Measurements from ENCODE around the gene CREB3L2. TPM values are rescaled to one million over a fixed set of nuclear protein-coding genes. Genes with fewer than 3 reads are reported as not detected.

Gene CREB3L2
- total RNA-seq, 1 donor from 2014 or later: 50.6 TPM

GRCh38 chr7:137862358-137862757 lies 139.5 kb downstream of the CREB3L2 start:
- no peak for DNase-seq (ENCODE audit: low spot score)
- peaks cover 2% of the 10 kb centered on the region for H3K4me1 Mint-ChIP-seq (ENCODE audit: unreplicated experiment)
- H3K4me3 Mint-ChIP-seq (ENCODE audit: unreplicated experiment): no peak overlapping the region
- no peak overlapping the region for H3K27ac Mint-ChIP-seq (ENCODE audit: unreplicated experiment)
- peaks cover 14% of the 10 kb centered on the region for H3K36me3 Mint-ChIP-seq (ENCODE audit: low read depth, unreplicated experiment)
- no peak for TF ChIP-seq CTCF (IDR thresholded peaks at IDR 0.05; ENCODE audit: unreplicated experiment)
- no peaks in the 10 kb centered on the region for H3K9me3 Mint-ChIP-seq (ENCODE audit: unreplicated experiment)
- H3K27me3 Mint-ChIP-seq (ENCODE audit: unreplicated experiment): no peaks in the 10 kb centered on the region

GRCh38 chr7:137860542-137860941 lies 141.3 kb downstream of the CREB3L2 start:
- no peak overlapping the region for H3K27ac Mint-ChIP-seq (ENCODE audit: unreplicated experiment)
- H3K4me3 Mint-ChIP-seq (ENCODE audit: unreplicated experiment): no peak overlapping the region
- TF ChIP-seq CTCF (IDR thresholded peaks at IDR 0.05; ENCODE audit: unreplicated experiment): no peak
- H3K36me3 Mint-ChIP-seq (ENCODE audit: low read depth, unreplicated experiment): peaks cover 3% of the 10 kb centered on the region
- DNase-seq (ENCODE audit: low spot score): no peak
- no peaks in the 10 kb centered on the region for H3K9me3 Mint-ChIP-seq (ENCODE audit: unreplicated experiment)
- H3K27me3 Mint-ChIP-seq (ENCODE audit: unreplicated experiment): no peaks in the 10 kb centered on the region
- peaks cover 2% of the 10 kb centered on the region for H3K4me1 Mint-ChIP-seq (ENCODE audit: unreplicated experiment)

GRCh38 chr7:137853053-137853452 lies 148.8 kb downstream of the CREB3L2 start:
- Mint-ChIP-seq H3K27me3 (ENCODE audit: unreplicated experiment) (peaks cover 2% of the 10 kb centered on the region), H3K36me3 (ENCODE audit: low read depth, unreplicated experiment) (no peaks in the 10 kb centered on the region), H3K4me3 (ENCODE audit: unreplicated experiment) (no peak overlapping the region), H3K27ac (ENCODE audit: unreplicated experiment) (no peak overlapping the region), H3K4me1 (ENCODE audit: unreplicated experiment) (no peaks in the 10 kb centered on the region), H3K9me3 (ENCODE audit: unreplicated experiment) (no peaks in the 10 kb centered on the region)
- DNase-seq (ENCODE audit: low spot score): no peak
- TF ChIP-seq CTCF (IDR thresholded peaks at IDR 0.05; ENCODE audit: unreplicated experiment): no peak

- Mint-ChIP-seq H3K27me3 (ENCODE audit: unreplicated experiment) (peaks cover 7% of the 10 kb centered on the region), H3K9me3 (ENCODE audit: unreplicated experiment) (no peaks in the 10 kb centered on the region), H3K27ac (ENCODE audit: unreplicated experiment) (no peak overlapping the region), H3K4me1 (ENCODE audit: unreplicated experiment) (no peaks in the 10 kb centered on the region), H3K4me3 (ENCODE audit: unreplicated experiment) (no peak overlapping the region), H3K36me3 (ENCODE audit: low read depth, unreplicated experiment) (no peaks in the 10 kb centered on the region)
- TF ChIP-seq CTCF (IDR thresholded peaks at IDR 0.05; ENCODE audit: unreplicated experiment): no peak
- no peak for DNase-seq (ENCODE audit: low spot score)
Observed at GRCh38 chr7:137852108-137852507, 149.8 kb downstream of the CREB3L2 start.

- H3K36me3 Mint-ChIP-seq (ENCODE audit: low read depth, unreplicated experiment): no peaks in the 10 kb centered on the region
- no peaks in the 10 kb centered on the region for H3K4me1 Mint-ChIP-seq (ENCODE audit: unreplicated experiment)
- H3K9me3 Mint-ChIP-seq (ENCODE audit: unreplicated experiment): no peaks in the 10 kb centered on the region
- H3K27ac Mint-ChIP-seq (ENCODE audit: unreplicated experiment): no peak overlapping the region
- H3K27me3 Mint-ChIP-seq (ENCODE audit: unreplicated experiment): peaks cover 7% of the 10 kb centered on the region
- TF ChIP-seq CTCF (IDR thresholded peaks at IDR 0.05; ENCODE audit: unreplicated experiment): no peak
- no peak for DNase-seq (ENCODE audit: low spot score)
- no peak overlapping the region for H3K4me3 Mint-ChIP-seq (ENCODE audit: unreplicated experiment)
Observed at GRCh38 chr7:137850972-137851945, 150.6 kb downstream of the CREB3L2 start.
